ENCODE results near the gene ZNF101.

- TF ChIP-seq, protein P1, sequence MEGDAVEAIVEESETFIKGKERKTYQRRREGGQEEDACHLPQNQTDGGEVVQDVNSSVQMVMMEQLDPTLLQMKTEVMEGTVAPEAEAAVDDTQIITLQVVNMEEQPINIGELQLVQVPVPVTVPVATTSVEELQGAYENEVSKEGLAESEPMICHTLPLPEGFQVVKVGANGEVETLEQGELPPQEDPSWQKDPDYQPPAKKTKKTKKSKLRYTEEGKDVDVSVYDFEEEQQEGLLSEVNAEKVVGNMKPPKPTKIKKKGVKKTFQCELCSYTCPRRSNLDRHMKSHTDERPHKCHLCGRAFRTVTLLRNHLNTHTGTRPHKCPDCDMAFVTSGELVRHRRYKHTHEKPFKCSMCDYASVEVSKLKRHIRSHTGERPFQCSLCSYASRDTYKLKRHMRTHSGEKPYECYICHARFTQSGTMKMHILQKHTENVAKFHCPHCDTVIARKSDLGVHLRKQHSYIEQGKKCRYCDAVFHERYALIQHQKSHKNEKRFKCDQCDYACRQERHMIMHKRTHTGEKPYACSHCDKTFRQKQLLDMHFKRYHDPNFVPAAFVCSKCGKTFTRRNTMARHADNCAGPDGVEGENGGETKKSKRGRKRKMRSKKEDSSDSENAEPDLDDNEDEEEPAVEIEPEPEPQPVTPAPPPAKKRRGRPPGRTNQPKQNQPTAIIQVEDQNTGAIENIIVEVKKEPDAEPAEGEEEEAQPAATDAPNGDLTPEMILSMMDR (IDR thresholded peaks at IDR 0.05 in 4 of 5, conservative IDR thresholded peaks at IDR 0.05 in 1 of 5), result no peak
- TF ChIP-seq POLR2A (IDR thresholded peaks at IDR 0.05), result no peak
Measured at GRCh38 chr19:19630426-19630825, 38.2 kb upstream of the ZNF101 start.

Measured in gastrocnemius medialis (tissue), 4 donors.